ENCODE results near the gene HS6ST1.

DNA sequence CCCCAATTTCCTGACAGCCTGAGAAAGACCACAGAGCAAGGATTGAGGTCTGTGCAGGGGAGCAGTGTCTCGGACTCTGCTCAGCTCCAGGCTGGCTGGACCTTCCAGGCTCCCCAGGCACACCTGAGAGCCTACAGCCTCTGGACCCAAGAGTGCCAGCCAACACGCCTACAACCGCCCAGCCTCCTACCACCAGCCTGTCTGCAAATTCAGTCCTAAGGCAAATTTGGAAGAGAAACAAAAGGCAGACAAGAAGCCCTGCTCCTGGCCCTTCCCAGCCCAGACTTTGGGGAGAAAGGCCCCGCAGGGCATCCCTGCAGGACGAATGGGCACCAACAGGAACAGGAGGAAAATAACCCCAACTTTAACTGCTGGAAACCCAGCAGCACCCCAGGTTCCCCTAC, 1.9 kb downstream of the HS6ST1 start:
- TF ChIP-seq POLR2A (IDR thresholded peaks at IDR 0.05) = no peak
- TF ChIP-seq, protein P1, sequence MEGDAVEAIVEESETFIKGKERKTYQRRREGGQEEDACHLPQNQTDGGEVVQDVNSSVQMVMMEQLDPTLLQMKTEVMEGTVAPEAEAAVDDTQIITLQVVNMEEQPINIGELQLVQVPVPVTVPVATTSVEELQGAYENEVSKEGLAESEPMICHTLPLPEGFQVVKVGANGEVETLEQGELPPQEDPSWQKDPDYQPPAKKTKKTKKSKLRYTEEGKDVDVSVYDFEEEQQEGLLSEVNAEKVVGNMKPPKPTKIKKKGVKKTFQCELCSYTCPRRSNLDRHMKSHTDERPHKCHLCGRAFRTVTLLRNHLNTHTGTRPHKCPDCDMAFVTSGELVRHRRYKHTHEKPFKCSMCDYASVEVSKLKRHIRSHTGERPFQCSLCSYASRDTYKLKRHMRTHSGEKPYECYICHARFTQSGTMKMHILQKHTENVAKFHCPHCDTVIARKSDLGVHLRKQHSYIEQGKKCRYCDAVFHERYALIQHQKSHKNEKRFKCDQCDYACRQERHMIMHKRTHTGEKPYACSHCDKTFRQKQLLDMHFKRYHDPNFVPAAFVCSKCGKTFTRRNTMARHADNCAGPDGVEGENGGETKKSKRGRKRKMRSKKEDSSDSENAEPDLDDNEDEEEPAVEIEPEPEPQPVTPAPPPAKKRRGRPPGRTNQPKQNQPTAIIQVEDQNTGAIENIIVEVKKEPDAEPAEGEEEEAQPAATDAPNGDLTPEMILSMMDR (IDR thresholded peaks at IDR 0.05) = no peak

Measured in testis (tissue), 2 donors.